Measurements from ENCODE around the gene MINK1.

- TF ChIP-seq CTCF (IDR thresholded peaks at IDR 0.05) = no peak
- TF ChIP-seq POLR2A (IDR thresholded peaks at IDR 0.05) = no peak
These were observed 7.7 kb downstream of the MINK1 start for GRCh38 chr17:4840893-4841242.
